Measurements from ENCODE around the gene SUMO2. TPM values are rescaled to one million over a fixed set of nuclear protein-coding genes. Genes with fewer than 3 reads are reported as not detected.

The SUMO2 gene
- total RNA-seq, 1 experiment from 2014 or later: 650 TPM

GRCh38 chr17:75153780-75154194 is 29.0 kb downstream of the SUMO2 start (continued):
- TF ChIP-seq AFF4 (CRISPR knock-in tag; IDR thresholded peaks at IDR 0.05; ENCODE audit: borderline replicate concordance) (no peak), ZNF232 (CRISPR knock-in tag; IDR thresholded peaks at IDR 0.05) (no peak), SP1 (CRISPR knock-in tag; conservative IDR thresholded peaks at IDR 0.05) (0 out of 2 replicates have a peak, but pooled peaks have one; percentile 37), IRF2 (CRISPR knock-in tag; IDR thresholded peaks at IDR 0.05; ENCODE audit: borderline replicate concordance, low read depth) (no peak), SMAD4 (CRISPR knock-in tag; IDR thresholded peaks at IDR 0.05) (no peak), TP53 (CRISPR knock-in tag; IDR thresholded peaks at IDR 0.05) (no peak), CBFB (CRISPR knock-in tag; IDR thresholded peaks at IDR 0.05; ENCODE audit: low read depth) (no peak), NFE2L1 (CRISPR knock-in tag; IDR thresholded peaks at IDR 0.05) (0 out of 2 replicates have a peak, but pooled peaks have one; percentile 45), GABPB1 (CRISPR knock-in tag; IDR thresholded peaks at IDR 0.05) (no peak), ZMAT4 (CRISPR knock-in tag; IDR thresholded peaks at IDR 0.05) (no peak), FOXP1 (CRISPR knock-in tag; IDR thresholded peaks at IDR 0.05; ENCODE audit: borderline replicate concordance) (no peak), ZNF416 (CRISPR knock-in tag; IDR thresholded peaks at IDR 0.05) (no peak), ERG (CRISPR knock-in tag; IDR thresholded peaks at IDR 0.05) (no peak), ATF2 (CRISPR knock-in tag; IDR thresholded peaks at IDR 0.05; ENCODE audit: borderline replicate concordance, low read depth) (no peak), NFYB (CRISPR knock-in tag; conservative IDR thresholded peaks at IDR 0.05; ENCODE audit: low read depth) (no peak; the same call in 1 of the 2 replicates), FOXJ3 (CRISPR knock-in tag; IDR thresholded peaks at IDR 0.05; ENCODE audit: borderline replicate concordance) (no peak), MXD4 (CRISPR knock-in tag; IDR thresholded peaks at IDR 0.05; ENCODE audit: borderline replicate concordance) (no peak), GRHL2 (CRISPR knock-in tag; IDR thresholded peaks at IDR 0.05; ENCODE audit: insufficient replicate concordance, severe bottlenecking) (no peak), CTCF (IDR thresholded peaks at IDR 0.05) (no peak), MYBL2 (CRISPR knock-in tag; IDR thresholded peaks at IDR 0.05) (no peak), ESRRA (CRISPR knock-in tag; IDR thresholded peaks at IDR 0.05; ENCODE audit: borderline replicate concordance) (no peak), ZNF281 (CRISPR knock-in tag; IDR thresholded peaks at IDR 0.05) (peak; percentile 45; the same call in 1 of the 2 replicates), NFATC4 (CRISPR knock-in tag; IDR thresholded peaks at IDR 0.05) (no peak), GTF2I (CRISPR knock-in tag; conservative IDR thresholded peaks at IDR 0.05) (no peak), E2F1 (CRISPR knock-in tag; IDR thresholded peaks at IDR 0.05) (0 out of 2 replicates have a peak, but pooled peaks have one; percentile 36), JUN (CRISPR knock-in tag; IDR thresholded peaks at IDR 0.05) (no peak), HMGA2 (CRISPR knock-in tag; IDR thresholded peaks at IDR 0.05) (peak; percentile 41), FOXK1 (CRISPR knock-in tag; IDR thresholded peaks at IDR 0.05) (no peak), RORB (CRISPR knock-in tag; IDR thresholded peaks at IDR 0.05) (no peak)
